ENCODE measurements around the gene RGS9.

The RGS9 gene

GRCh38 chr17:65167566-65167965, 30.4 kb downstream of the RGS9 start:
- Histone ChIP-seq H3K9me3 (ENCODE audit: control insufficient read depth in 5 of 5, low read length in 5 of 5) (no peaks in the 10 kb centered on the region), H3K27ac (ENCODE audit: low read depth, low read length) (no peak overlapping the region), H3K4me3 (ENCODE audit: low read depth in 1 of 5, low read length in 5 of 5) (no peak overlapping the region), H3K4me1 (ENCODE audit: control insufficient read depth in 5 of 5, insufficient read depth in 5 of 5, low read length in 5 of 5) (no peaks in the 10 kb centered on the region), H3K9ac (ENCODE audit: low read length in 5 of 5) (no peak overlapping the region), H3K27me3 (ENCODE audit: control insufficient read depth in 5 of 5, insufficient read depth in 4 of 5, low read length in 5 of 5) (peaks cover 0 to 2% (median 0%) of the 10 kb centered on the region in 5 donors), H3K36me3 (ENCODE audit: control insufficient read depth in 5 of 5, insufficient read depth in 5 of 5, low read length in 5 of 5) (no peaks in the 10 kb centered on the region)

- H3K27me3 ChIP-seq (ENCODE audit: control insufficient read depth in 5 of 5, insufficient read depth in 4 of 5, low read length in 5 of 5), result peaks cover 0 to 6% (median 0%) of the 10 kb centered on the region in 5 donors
These were observed 32.5 kb downstream of the RGS9 start for GRCh38 chr17:65169691-65170090.

GRCh38 chr17:65170839-65171238, 33.7 kb downstream of the RGS9 start:
- no peak overlapping the region for H3K27ac ChIP-seq (ENCODE audit: low read depth, low read length)
- H3K4me1 ChIP-seq (ENCODE audit: control insufficient read depth in 5 of 5, insufficient read depth in 5 of 5, low read length in 5 of 5), result peaks cover 0 to 3% (median 0%) of the 10 kb centered on the region in 5 donors
- H3K4me3 ChIP-seq (ENCODE audit: low read depth in 1 of 5, low read length in 5 of 5), result no peak overlapping the region
- no peaks in the 10 kb centered on the region for H3K36me3 ChIP-seq (ENCODE audit: control insufficient read depth in 5 of 5, insufficient read depth in 5 of 5, low read length in 5 of 5)
- peaks cover 0 to 6% (median 0%) of the 10 kb centered on the region in 5 donors for H3K27me3 ChIP-seq (ENCODE audit: control insufficient read depth in 5 of 5, insufficient read depth in 4 of 5, low read length in 5 of 5)
- no peaks in the 10 kb centered on the region for H3K9me3 ChIP-seq (ENCODE audit: control insufficient read depth in 5 of 5, low read length in 5 of 5)
- H3K9ac ChIP-seq (ENCODE audit: low read length in 5 of 5), result no peak overlapping the region

More at GRCh38 chr17:65169691-65170090, 32.5 kb downstream of the RGS9 start:
- Histone ChIP-seq H3K4me1 (ENCODE audit: control insufficient read depth in 5 of 5, insufficient read depth in 5 of 5, low read length in 5 of 5) (peaks cover 0 to 3% (median 0%) of the 10 kb centered on the region in 5 donors), H3K36me3 (ENCODE audit: control insufficient read depth in 5 of 5, insufficient read depth in 5 of 5, low read length in 5 of 5) (no peaks in the 10 kb centered on the region), H3K27ac (ENCODE audit: low read depth, low read length) (no peak overlapping the region), H3K4me3 (ENCODE audit: low read depth in 1 of 5, low read length in 5 of 5) (no peak overlapping the region), H3K9ac (ENCODE audit: low read length in 5 of 5) (no peak overlapping the region), H3K9me3 (ENCODE audit: control insufficient read depth in 5 of 5, low read length in 5 of 5) (no peaks in the 10 kb centered on the region)

- Histone ChIP-seq H3K4me1 (ENCODE audit: control insufficient read depth in 5 of 5, insufficient read depth in 5 of 5, low read length in 5 of 5) (peaks cover 0 to 3% (median 0%) of the 10 kb centered on the region in 5 donors), H3K9ac (ENCODE audit: low read length in 5 of 5) (no peak overlapping the region), H3K9me3 (ENCODE audit: control insufficient read depth in 5 of 5, low read length in 5 of 5) (peaks cover 0 to under 1% (median 0%) of the 10 kb centered on the region in 5 donors), H3K27ac (ENCODE audit: low read depth, low read length) (no peak overlapping the region), H3K36me3 (ENCODE audit: control insufficient read depth in 5 of 5, insufficient read depth in 5 of 5, low read length in 5 of 5) (no peaks in the 10 kb centered on the region), H3K4me3 (ENCODE audit: low read depth in 1 of 5, low read length in 5 of 5) (no peak overlapping the region), H3K27me3 (ENCODE audit: control insufficient read depth in 5 of 5, insufficient read depth in 4 of 5, low read length in 5 of 5) (peaks cover 0 to 6% (median 0%) of the 10 kb centered on the region in 5 donors)
These were observed 34.6 kb downstream of the RGS9 start for GRCh38 chr17:65171752-65172151.

GRCh38 chr17:65172496-65173136, 35.4 kb downstream of the RGS9 start:
- peaks cover 0 to 10% (median 0%) of the 10 kb centered on the region in 5 donors for H3K27me3 ChIP-seq (ENCODE audit: control insufficient read depth in 5 of 5, insufficient read depth in 4 of 5, low read length in 5 of 5)
- no peaks in the 10 kb centered on the region for H3K36me3 ChIP-seq (ENCODE audit: control insufficient read depth in 5 of 5, insufficient read depth in 5 of 5, low read length in 5 of 5)
- H3K4me1 ChIP-seq (ENCODE audit: control insufficient read depth in 5 of 5, insufficient read depth in 5 of 5, low read length in 5 of 5), result peaks cover 0 to 3% (median 0%) of the 10 kb centered on the region in 5 donors
- H3K9me3 ChIP-seq (ENCODE audit: control insufficient read depth in 5 of 5, low read length in 5 of 5), result peaks cover 0 to 3% (median 0%) of the 10 kb centered on the region in 5 donors
- H3K4me3 ChIP-seq (ENCODE audit: low read depth in 1 of 5, low read length in 5 of 5), result no peak overlapping the region
- H3K9ac ChIP-seq (ENCODE audit: low read length in 5 of 5), result no peak overlapping the region
- no peak overlapping the region for H3K27ac ChIP-seq (ENCODE audit: low read depth, low read length)

- no peak overlapping the region for H3K4me3 ChIP-seq (ENCODE audit: low read depth in 1 of 5, low read length in 5 of 5)
- H3K27me3 ChIP-seq (ENCODE audit: control insufficient read depth in 5 of 5, insufficient read depth in 4 of 5, low read length in 5 of 5), result peaks cover 0 to 10% (median 0%) of the 10 kb centered on the region in 5 donors
- peaks cover 0 to 3% (median 0%) of the 10 kb centered on the region in 5 donors for H3K9me3 ChIP-seq (ENCODE audit: control insufficient read depth in 5 of 5, low read length in 5 of 5)
- no peaks in the 10 kb centered on the region for H3K36me3 ChIP-seq (ENCODE audit: control insufficient read depth in 5 of 5, insufficient read depth in 5 of 5, low read length in 5 of 5)
- no peak overlapping the region for H3K9ac ChIP-seq (ENCODE audit: low read length in 5 of 5)
- H3K27ac ChIP-seq (ENCODE audit: low read depth, low read length), result no peak overlapping the region
- peaks cover 0 to 3% (median 0%) of the 10 kb centered on the region in 5 donors for H3K4me1 ChIP-seq (ENCODE audit: control insufficient read depth in 5 of 5, insufficient read depth in 5 of 5, low read length in 5 of 5)
These were observed 36.2 kb downstream of the RGS9 start for GRCh38 chr17:65173284-65173793.

GRCh38 chr17:65173976-65174683, 37.0 kb downstream of the RGS9 start:
- Histone ChIP-seq H3K27me3 (ENCODE audit: control insufficient read depth in 5 of 5, insufficient read depth in 4 of 5, low read length in 5 of 5) (peaks cover 0 to 12% (median 0%) of the 10 kb centered on the region in 5 donors), H3K4me1 (ENCODE audit: control insufficient read depth in 5 of 5, insufficient read depth in 5 of 5, low read length in 5 of 5) (peaks cover 0 to 3% (median 0%) of the 10 kb centered on the region in 5 donors), H3K27ac (ENCODE audit: low read depth, low read length) (no peak overlapping the region), H3K36me3 (ENCODE audit: control insufficient read depth in 5 of 5, insufficient read depth in 5 of 5, low read length in 5 of 5) (no peaks in the 10 kb centered on the region), H3K4me3 (ENCODE audit: low read depth in 1 of 5, low read length in 5 of 5) (no peak overlapping the region), H3K9ac (ENCODE audit: low read length in 5 of 5) (no peak overlapping the region), H3K9me3 (ENCODE audit: control insufficient read depth in 5 of 5, low read length in 5 of 5) (peaks cover 0 to 3% (median 0%) of the 10 kb centered on the region in 5 donors)

GRCh38 chr17:65174974-65175373, 37.8 kb downstream of the RGS9 start:
- Histone ChIP-seq H3K9me3 (ENCODE audit: control insufficient read depth in 5 of 5, low read length in 5 of 5) (peaks cover 0 to 3% (median 0%) of the 10 kb centered on the region in 5 donors), H3K4me3 (ENCODE audit: low read depth in 1 of 5, low read length in 5 of 5) (no peak overlapping the region), H3K9ac (ENCODE audit: low read length in 5 of 5) (no peak overlapping the region), H3K27me3 (ENCODE audit: control insufficient read depth in 5 of 5, insufficient read depth in 4 of 5, low read length in 5 of 5) (peaks cover 0 to 12% (median 0%) of the 10 kb centered on the region in 5 donors), H3K4me1 (ENCODE audit: control insufficient read depth in 5 of 5, insufficient read depth in 5 of 5, low read length in 5 of 5) (peaks cover 0 to 3% (median 0%) of the 10 kb centered on the region in 5 donors), H3K27ac (ENCODE audit: low read depth, low read length) (no peak overlapping the region), H3K36me3 (ENCODE audit: control insufficient read depth in 5 of 5, insufficient read depth in 5 of 5, low read length in 5 of 5) (no peaks in the 10 kb centered on the region)

GRCh38 chr17:65175952-65176351, 38.8 kb downstream of the RGS9 start:
- no peak overlapping the region for H3K27ac ChIP-seq (ENCODE audit: low read depth, low read length)
- H3K27me3 ChIP-seq (ENCODE audit: control insufficient read depth in 5 of 5, insufficient read depth in 4 of 5, low read length in 5 of 5), result peaks cover 0 to 12% (median 0%) of the 10 kb centered on the region in 5 donors
- H3K4me3 ChIP-seq (ENCODE audit: low read depth in 1 of 5, low read length in 5 of 5), result no peak overlapping the region
- H3K9me3 ChIP-seq (ENCODE audit: control insufficient read depth in 5 of 5, low read length in 5 of 5), result peaks cover 0 to 3% (median 0%) of the 10 kb centered on the region in 5 donors
- H3K36me3 ChIP-seq (ENCODE audit: control insufficient read depth in 5 of 5, insufficient read depth in 5 of 5, low read length in 5 of 5), result no peaks in the 10 kb centered on the region
- H3K9ac ChIP-seq (ENCODE audit: low read length in 5 of 5), result no peak overlapping the region
- H3K4me1 ChIP-seq (ENCODE audit: control insufficient read depth in 5 of 5, insufficient read depth in 5 of 5, low read length in 5 of 5), result peaks cover 0 to 3% (median 0%) of the 10 kb centered on the region in 5 donors
